Measurements from ENCODE around the gene RNF180. TPM values are rescaled to one million over a fixed set of nuclear protein-coding genes. Genes with fewer than 3 reads are reported as not detected.
A peak's percentile ranks its signal among the peaks of the same experiment; 100 is the strongest.

RNF180 gene
- total RNA-seq (not detected), polyA plus RNA-seq (not detected), total RNA-seq (not detected)

GRCh38 chr5:64165500-64166200 is at the start of gene RNF180:
TSS of gene RNF180 (plus strand) at chr5:64165843. CDS start at chr5:64200808, 34,965 bp downstream.
- DNase-seq (peak in 1 of 9 donors; percentile 23), ATAC-seq (peak; percentile 12)
- H3K4me3 ChIP-seq (ENCODE audit: low read length), result no peak within 1 kb of the TSS
- peaks cover 0 to 5% of the 10 kb centered on the region in 2 donors for H3K27me3 ChIP-seq (ENCODE audit: control insufficient read depth in 2 of 2, insufficient read depth in 2 of 2, low read length in 2 of 2)
- Mint-ChIP-seq H3K36me3 (peaks cover 0 to 5% (median 0%) of the 10 kb centered on the region in 5 donors), H3K27me3 (peaks cover 26 to 51% (median 37%) of the 10 kb centered on the region in 5 donors), H3K27ac (no peak within 1 kb of the TSS), H3K4me3 (peak within 1 kb of the TSS; percentile 14 to 67 (median 44)), H3K4me1 (peaks cover 0 to 11% (median 7%) of the 10 kb centered on the region in 7 donors), H3K9me3 (peaks cover 0 to 12% (median 2%) of the 10 kb centered on the region in 11 donors)
- intact Hi-C loops (cut with micrococcal nuclease), result no loop called here
- no peak within 1 kb of the TSS for H3K27ac ChIP-seq (ENCODE audit: low read depth, low read length)
- no peaks in the 10 kb centered on the region for H3K36me3 ChIP-seq (ENCODE audit: control insufficient read depth in 2 of 3, insufficient read depth in 3 of 3, low read length in 3 of 3)
- H3K4me1 ChIP-seq (ENCODE audit: control insufficient read depth in 2 of 2, insufficient read depth in 2 of 2, low read length in 2 of 2), result no peaks in the 10 kb centered on the region
- H3K9me3 ChIP-seq (ENCODE audit: control insufficient read depth in 2 of 3, low read length in 3 of 3), result no peaks in the 10 kb centered on the region
- POLR2A ChIA-PET, result no interaction called here
- CTCF ChIA-PET, result no interaction called here

GRCh38 chr5:64125521-64125920 is 40.1 kb upstream of the RNF180 start:
- H3K4me1 Mint-ChIP-seq, result no peaks in the 10 kb centered on the region
- no peak overlapping the region for H3K4me3 Mint-ChIP-seq
- no peaks in the 10 kb centered on the region for H3K27me3 Mint-ChIP-seq
- DNase-seq (no peak), ATAC-seq (no peak)
- Histone ChIP-seq H3K4me3 (ENCODE audit: low read length) (no peak overlapping the region), H3K27ac (ENCODE audit: low read depth, low read length) (no peak overlapping the region), H3K9me3 (ENCODE audit: control insufficient read depth in 2 of 3, low read length in 3 of 3) (no peaks in the 10 kb centered on the region), H3K36me3 (ENCODE audit: control insufficient read depth in 2 of 3, insufficient read depth in 3 of 3, low read length in 3 of 3) (no peaks in the 10 kb centered on the region), H3K4me1 (ENCODE audit: control insufficient read depth in 2 of 2, insufficient read depth in 2 of 2, low read length in 2 of 2) (no peaks in the 10 kb centered on the region), H3K27me3 (ENCODE audit: control insufficient read depth in 2 of 2, insufficient read depth in 2 of 2, low read length in 2 of 2) (no peaks in the 10 kb centered on the region)
- H3K36me3 Mint-ChIP-seq, result no peaks in the 10 kb centered on the region
- intact Hi-C loops (cut with micrococcal nuclease), result no loop called here
- POLR2A ChIA-PET, result no interaction called here
- no peak overlapping the region for H3K27ac Mint-ChIP-seq
- CTCF ChIA-PET, result no interaction called here
- H3K9me3 Mint-ChIP-seq, result peaks cover 0 to 5% (median 0%) of the 10 kb centered on the region in 11 donors

- Mint-ChIP-seq H3K27me3 (no peaks in the 10 kb centered on the region), H3K27ac (no peak overlapping the region), H3K4me1 (no peaks in the 10 kb centered on the region), H3K4me3 (no peak overlapping the region), H3K9me3 (peaks cover 0 to 5% (median 0%) of the 10 kb centered on the region in 11 donors), H3K36me3 (no peaks in the 10 kb centered on the region)
- no peak for DNase-seq
- Histone ChIP-seq H3K4me3 (ENCODE audit: low read length) (no peak overlapping the region), H3K27me3 (ENCODE audit: control insufficient read depth in 2 of 2, insufficient read depth in 2 of 2, low read length in 2 of 2) (no peaks in the 10 kb centered on the region), H3K27ac (ENCODE audit: low read depth, low read length) (no peak overlapping the region), H3K4me1 (ENCODE audit: control insufficient read depth in 2 of 2, insufficient read depth in 2 of 2, low read length in 2 of 2) (no peaks in the 10 kb centered on the region), H3K9me3 (ENCODE audit: control insufficient read depth in 2 of 3, low read length in 3 of 3) (no peaks in the 10 kb centered on the region), H3K36me3 (ENCODE audit: control insufficient read depth in 2 of 3, insufficient read depth in 3 of 3, low read length in 3 of 3) (no peaks in the 10 kb centered on the region)
- intact Hi-C loops (cut with micrococcal nuclease), result no loop called here
- no peak for ATAC-seq
- CTCF ChIA-PET, result no interaction called here
- POLR2A ChIA-PET, result no interaction called here
Observed at GRCh38 chr5:64126202-64126741, 39.4 kb upstream of the RNF180 start.

- no peak overlapping the region for H3K4me3 ChIP-seq (ENCODE audit: low read length)
- Mint-ChIP-seq H3K36me3 (no peaks in the 10 kb centered on the region), H3K9me3 (peaks cover 0 to 26% (median 4%) of the 10 kb centered on the region in 11 donors), H3K27me3 (no peaks in the 10 kb centered on the region), H3K4me1 (no peaks in the 10 kb centered on the region), H3K27ac (no peak overlapping the region), H3K4me3 (no peak overlapping the region)
- ChIA-PET CTCF (no interaction called here), POLR2A (no interaction called here)
- intact Hi-C loops (cut with micrococcal nuclease), result no loop called here
- no peaks in the 10 kb centered on the region for H3K4me1 ChIP-seq (ENCODE audit: control insufficient read depth in 2 of 2, insufficient read depth in 2 of 2, low read length in 2 of 2)
- no peaks in the 10 kb centered on the region for H3K36me3 ChIP-seq (ENCODE audit: control insufficient read depth in 2 of 3, insufficient read depth in 3 of 3, low read length in 3 of 3)
- H3K27ac ChIP-seq (ENCODE audit: low read depth, low read length), result no peak overlapping the region
- H3K9me3 ChIP-seq (ENCODE audit: control insufficient read depth in 2 of 3, low read length in 3 of 3), result no peaks in the 10 kb centered on the region
- DNase-seq, result no peak
- no peaks in the 10 kb centered on the region for H3K27me3 ChIP-seq (ENCODE audit: control insufficient read depth in 2 of 2, insufficient read depth in 2 of 2, low read length in 2 of 2)
- ATAC-seq, result no peak
Observed at GRCh38 chr5:64140018-64140417, 25.6 kb upstream of the RNF180 start.

GRCh38 chr5:64144425-64145215 is 21.0 kb upstream of the RNF180 start:
- no peak for DNase-seq
- Histone ChIP-seq H3K27me3 (ENCODE audit: control insufficient read depth in 2 of 2, insufficient read depth in 2 of 2, low read length in 2 of 2) (no peaks in the 10 kb centered on the region), H3K36me3 (ENCODE audit: control insufficient read depth in 2 of 3, insufficient read depth in 3 of 3, low read length in 3 of 3) (no peaks in the 10 kb centered on the region), H3K27ac (ENCODE audit: low read depth, low read length) (no peak overlapping the region), H3K4me1 (ENCODE audit: control insufficient read depth in 2 of 2, insufficient read depth in 2 of 2, low read length in 2 of 2) (no peaks in the 10 kb centered on the region), H3K9me3 (ENCODE audit: control insufficient read depth in 2 of 3, low read length in 3 of 3) (no peaks in the 10 kb centered on the region), H3K4me3 (ENCODE audit: low read length) (no peak overlapping the region)
- ChIA-PET POLR2A (no interaction called here), CTCF (no interaction called here)
- no peak for ATAC-seq
- Mint-ChIP-seq H3K36me3 (no peaks in the 10 kb centered on the region), H3K4me1 (no peaks in the 10 kb centered on the region), H3K9me3 (peaks cover 0 to 4% (median 0%) of the 10 kb centered on the region in 11 donors), H3K27me3 (no peaks in the 10 kb centered on the region), H3K4me3 (no peak overlapping the region), H3K27ac (peak overlapping the region in 1 of 9 donors; percentile 21)
- intact Hi-C loops (cut with micrococcal nuclease), result no loop called here

- H3K27me3 Mint-ChIP-seq, result no peaks in the 10 kb centered on the region
- no peak overlapping the region for H3K4me3 Mint-ChIP-seq
- H3K4me1 Mint-ChIP-seq, result no peaks in the 10 kb centered on the region
- intact Hi-C loops (cut with micrococcal nuclease), result no loop called here
- no peak overlapping the region for H3K27ac ChIP-seq (ENCODE audit: low read depth, low read length)
- ChIA-PET POLR2A (no interaction called here), CTCF (no interaction called here)
- H3K27me3 ChIP-seq (ENCODE audit: control insufficient read depth in 2 of 2, insufficient read depth in 2 of 2, low read length in 2 of 2), result no peaks in the 10 kb centered on the region
- no peak for ATAC-seq
- no peaks in the 10 kb centered on the region for H3K9me3 ChIP-seq (ENCODE audit: control insufficient read depth in 2 of 3, low read length in 3 of 3)
- no peak overlapping the region for H3K4me3 ChIP-seq (ENCODE audit: low read length)
- peaks cover 0 to 4% (median 0%) of the 10 kb centered on the region in 11 donors for H3K9me3 Mint-ChIP-seq
- DNase-seq, result no peak
- H3K36me3 Mint-ChIP-seq, result no peaks in the 10 kb centered on the region
- H3K36me3 ChIP-seq (ENCODE audit: control insufficient read depth in 2 of 3, insufficient read depth in 3 of 3, low read length in 3 of 3), result no peaks in the 10 kb centered on the region
- no peaks in the 10 kb centered on the region for H3K4me1 ChIP-seq (ENCODE audit: control insufficient read depth in 2 of 2, insufficient read depth in 2 of 2, low read length in 2 of 2)
- no peak overlapping the region for H3K27ac Mint-ChIP-seq
Observed at GRCh38 chr5:64145216-64145895, 20.3 kb upstream of the RNF180 start.
